Measurements from ENCODE around the gene CIDEC. TPM values are rescaled to one million over a fixed set of nuclear protein-coding genes. Genes with fewer than 3 reads are reported as not detected.
"Not testable (repeated sequence)": the region's sequence is repeated elsewhere in the genome, so short reads cannot be mapped to it uniquely, and the experiment has no call there.

CIDEC gene
- total RNA-seq, 4 donors from 2014 or later: 1.00 to 50.5 (median 48.0) TPM

- Histone ChIP-seq H3K36me3 (no peaks in the 10 kb centered on the region), H3K27me3 (no peaks in the 10 kb centered on the region), H3K4me1 (peaks cover 0 to 8% (median 2%) of the 10 kb centered on the region in 4 donors), H3K9me3 (no peaks in the 10 kb centered on the region), H3K27ac (peak overlapping the region in 3 of 4 donors; percentile 13 to 50 (median 47)), H3K4me3 (no peak overlapping the region)
- intact Hi-C loops (cut with DNase I; ENCODE audit: low total_unique reads) (no loop called here), in situ Hi-C loops (cut with MboI; ENCODE audit: low pct_ligation_motif_present in 1 of 4, low pct_unique_long_range_greater_than_20kb in 1 of 4, low sequenced_read_pairs in 3 of 4) (no loop called here)
- no peak for DNase-seq
- TF ChIP-seq POLR2A (IDR thresholded peaks at IDR 0.05) (no peak), CTCF (IDR thresholded peaks at IDR 0.05) (no peak), EP300 (IDR thresholded peaks at IDR 0.05; ENCODE audit: low read depth) (no peak), POLR2AphosphoS5 (IDR thresholded peaks at IDR 0.05) (no peak)
- WGBS, 2 donors (ENCODE audit: low coverage in 1 of 2): 80 to 83% methylated on average over 7 of the region's 7 CpGs
Observed at GRCh38 chr3:9883706-9884554, 3.9 kb upstream of the CIDEC start.

GRCh38 chr3:9881441-9881840 is 1.4 kb upstream of the CIDEC start:
- Histone ChIP-seq H3K27ac (no peak overlapping the region), H3K36me3 (no peaks in the 10 kb centered on the region), H3K27me3 (no peaks in the 10 kb centered on the region), H3K9me3 (no peaks in the 10 kb centered on the region), H3K4me1 (peaks cover 0 to 8% (median 2%) of the 10 kb centered on the region in 4 donors), H3K4me3 (no peak overlapping the region)
- WGBS, 2 donors (ENCODE audit: low coverage in 1 of 2): 80 to 81% methylated on average over 1 of the region's 1 CpG
- intact Hi-C loops (cut with DNase I; ENCODE audit: low total_unique reads) (no loop called here), in situ Hi-C loops (cut with MboI; ENCODE audit: low pct_ligation_motif_present in 1 of 4, low pct_unique_long_range_greater_than_20kb in 1 of 4, low sequenced_read_pairs in 3 of 4) (no loop called here)
- DNase-seq: no peak
- TF ChIP-seq POLR2AphosphoS5 (IDR thresholded peaks at IDR 0.05): no peak

GRCh38 chr3:9878700-9879099 is 1.4 kb downstream of the CIDEC start:
- 33 to 66% methylated on average over 1 to 5 of the region's 5 CpGs for whole genome bisulfite sequencing, 2 donors (ENCODE audit: low coverage in 1 of 2)
- H3K27me3 ChIP-seq: no peaks in the 10 kb centered on the region
- no peak overlapping the region for H3K4me3 ChIP-seq

GRCh38 chr3:9876991-9877390 is 3.1 kb downstream of the CIDEC start:
- DNase-seq: no peak
- TF ChIP-seq EP300 (IDR thresholded peaks at IDR 0.05; ENCODE audit: low read depth): no peak
- no peak for TF ChIP-seq CTCF (IDR thresholded peaks at IDR 0.05)
- H3K27me3 ChIP-seq: no peaks in the 10 kb centered on the region
- no peak overlapping the region for H3K27ac ChIP-seq
- WGBS, 2 donors (ENCODE audit: low coverage in 1 of 2): 87% methylated on average over 8 of the region's 12 CpGs; no CpG with 5 or more reads in 1 of the 2 donors
- intact Hi-C loops (cut with DNase I; ENCODE audit: low total_unique reads): no loop called here
- H3K36me3 ChIP-seq: no peaks in the 10 kb centered on the region
- in situ Hi-C loops (cut with MboI; ENCODE audit: low pct_ligation_motif_present in 1 of 4, low pct_unique_long_range_greater_than_20kb in 1 of 4, low sequenced_read_pairs in 3 of 4): no loop called here
- H3K4me1 ChIP-seq: peaks cover 0 to 5% (median 0%) of the 10 kb centered on the region in 4 donors
- no peaks in the 10 kb centered on the region for H3K9me3 ChIP-seq
- no peak overlapping the region for H3K4me3 ChIP-seq

More at GRCh38 chr3:9878700-9879099, 1.4 kb downstream of the CIDEC start:
- H3K4me1 ChIP-seq: peaks cover 0 to 5% (median under 1%) of the 10 kb centered on the region in 4 donors
- intact Hi-C loops (cut with DNase I; ENCODE audit: low total_unique reads): no loop called here
- peak overlapping the region in 2 of 4 donors; percentile 17 to 24 for H3K27ac ChIP-seq
- peak; percentile 72 for DNase-seq
- no peaks in the 10 kb centered on the region for H3K9me3 ChIP-seq
- TF ChIP-seq EP300 (IDR thresholded peaks at IDR 0.05; ENCODE audit: low read depth): no peak
- peak; percentile 54 for TF ChIP-seq POLR2A (IDR thresholded peaks at IDR 0.05)
- peak in 2 of 3 donors; percentile 57 to 75 for TF ChIP-seq POLR2AphosphoS5 (IDR thresholded peaks at IDR 0.05)
- no peaks in the 10 kb centered on the region for H3K36me3 ChIP-seq
- in situ Hi-C loops (cut with MboI; ENCODE audit: low pct_ligation_motif_present in 1 of 4, low pct_unique_long_range_greater_than_20kb in 1 of 4, low sequenced_read_pairs in 3 of 4): no loop called here

GRCh38 chr3:9876255-9876654 is 3.8 kb downstream of the CIDEC start:
- H3K4me3 ChIP-seq; H3K27ac ChIP-seq; intact Hi-C loops (cut with DNase I; ENCODE audit: low total_unique reads): not testable (repeated sequence)

More at GRCh38 chr3:9876255-9876654, 3.8 kb downstream of the CIDEC start:
- DNase-seq; H3K36me3 ChIP-seq; in situ Hi-C loops (cut with MboI; ENCODE audit: low pct_ligation_motif_present in 1 of 4, low pct_unique_long_range_greater_than_20kb in 1 of 4, low sequenced_read_pairs in 3 of 4); H3K27me3 ChIP-seq; H3K4me1 ChIP-seq; H3K9me3 ChIP-seq: not testable (repeated sequence)
- 71 to 81% methylated on average over 1 to 3 of the region's 4 CpGs for WGBS, 2 donors (ENCODE audit: low coverage in 1 of 2)
